GM12878 (cell line): ENCODE results near the gene DOHH. TPM values are rescaled to one million over a fixed set of nuclear protein-coding genes. Genes with fewer than 3 reads are reported as not detected.

Experiments
- ATAC-seq: fragments of 200-7000 bp; cut with Tn5 transposase; 3 replicates; pipeline ENCODE4 v1.9.1; 2020; ENCODE audit warnings: mild to moderate bottlenecking, moderate library complexity
- BruUV-seq: library from RNA; stranded (reverse); fragments of 400-500 nt; replicated peaks from 2 replicates; lab custom pipeline; 2021; lab: Mats Ljungman, UMichigan
- CTCF ChIA-PET: fragments of 300-600 bp; sonication (Branson Sonifier 250); formaldehyde crosslinking; extraction: SDS; loops from one replicate; lab custom pipeline; 2021; ENCODE audit warnings: inconsistent platforms; lab: Yijun Ruan, JAX
- POLR2A ChIA-PET: fragments of 350-600 bp; formaldehyde crosslinking; extraction: SDS; loops from one replicate; lab custom pipeline; 2021; ENCODE audit warnings: inconsistent platforms; lab: Charles Lee
- RAD21 ChIA-PET: fragments of 300-600 bp; sonication (Branson Sonifier 250); formaldehyde crosslinking; loops from one replicate; lab custom pipeline; 2023; ENCODE audit warnings: antibody characterized with exemption; ENCODE audit not compliant: unreplicated experiment; lab: Charles Lee
- SMC1A ChIA-PET: fragments of 300-600 bp; sonication (Branson Sonifier 250); formaldehyde crosslinking; loops from one replicate; lab custom pipeline; 2023; ENCODE audit not compliant: unreplicated experiment, uncharacterized antibody; lab: Charles Lee
- DNase-seq: peaks from one replicate; pipeline ENCODE4 v3.0.0-alpha.2; 2011; ENCODE audit warnings: low read depth, low spot score
- FAIRE-seq: peaks from 3 replicates; lab custom pipeline; 2011; peaks lifted over from hg19 to GRCh38; lab: Jason Lieb, UNC
- H2AFZ ChIP-seq: 2 replicates; pipeline ENCODE4 v1.6.0; 2011; ENCODE audit warnings: low read depth, low read length, control low read depth; ENCODE audit not compliant: control insufficient read depth
- H3K27ac ChIP-seq: 2 replicates; pipeline ENCODE4 v1.5.1; 2011; ENCODE audit warnings: control low read depth; ENCODE audit not compliant: control insufficient read depth, insufficient read depth
- H3K27me3 ChIP-seq, 2 experiments: replicated peaks in 1 of 2; 2 replicates each; pipeline versions ENCODE4 v1.6.0 to v1.6.1; 2011; ENCODE audit warnings: low read length in 1 of 2; ENCODE audit not compliant: control insufficient read depth in 2 of 2, insufficient read depth in 2 of 2
- H3K36me3 ChIP-seq, 2 experiments: 2 replicates each; pipeline ENCODE4 v1.5.1; 2011; ENCODE audit warnings: low read length in 1 of 2; ENCODE audit not compliant: control insufficient read depth in 2 of 2, insufficient read depth in 2 of 2
- H3K4me1 ChIP-seq: 2 replicates; pipeline ENCODE4 v1.6.1; 2011; ENCODE audit warnings: mild to moderate bottlenecking, low read length, moderate library complexity, mixed read lengths; ENCODE audit not compliant: control insufficient read depth, insufficient read depth
- H3K4me2 ChIP-seq: 2 replicates; pipeline ENCODE4 v1.6.0; 2011; ENCODE audit warnings: control low read depth; ENCODE audit not compliant: control insufficient read depth, insufficient read depth
- H3K4me3 ChIP-seq: fragments of 200-600 bp; sonication (generic); 2 replicates; pipeline ENCODE4 v1.5.1; 2016
- H3K79me2 ChIP-seq: 2 replicates; pipeline ENCODE4 v1.6.0; 2011; ENCODE audit warnings: low read length; ENCODE audit not compliant: control insufficient read depth, insufficient read depth
- H3K9ac ChIP-seq: 2 replicates; pipeline ENCODE4 v1.8.0; 2011; ENCODE audit warnings: low read length, control low read depth, mixed read lengths; ENCODE audit not compliant: control insufficient read depth, insufficient read depth
- H3K9me3 ChIP-seq: replicated peaks from 3 replicates; pipeline ENCODE4 v1.5.1; 2011; ENCODE audit warnings: mild to moderate bottlenecking, low read length; ENCODE audit not compliant: control insufficient read depth, insufficient read depth
- H4K20me1 ChIP-seq: 2 replicates; pipeline ENCODE4 v1.6.0; 2011; ENCODE audit not compliant: control insufficient read depth, insufficient read depth
- FOS ChIP-seq: IDR thresholded peaks from 3 replicates; pipeline ENCODE4 v1.6.1; 2011; ENCODE audit warnings: borderline replicate concordance; ENCODE audit not compliant: insufficient read length; ENCODE audit errors: extremely low read depth
- FOXK2 ChIP-seq: fragments of 450-650 bp; IDR thresholded peaks from 2 replicates; pipeline ENCODE4 v1.6.1; 2017; ENCODE audit warnings: mild to moderate bottlenecking, moderate library complexity
- MYB ChIP-seq: fragments of 150-350 bp; IDR thresholded peaks from 2 replicates; pipeline ENCODE4 v1.6.1; 2014; ENCODE audit warnings: mild to moderate bottlenecking, low read depth, low read length, borderline replicate concordance
- NFIC ChIP-seq: IDR thresholded peaks from 2 replicates; pipeline ENCODE4 v1.6.1; 2012; ENCODE audit warnings: low read depth, mild to moderate bottlenecking, inconsistent platforms, low read length, moderate library complexity
- NFYB ChIP-seq: IDR thresholded peaks from 2 replicates; pipeline ENCODE4 v1.6.1; 2011; ENCODE audit warnings: low read depth, mild to moderate bottlenecking, low read length, improper control_type of control experiment, moderate library complexity; ENCODE audit not compliant: insufficient read depth
- NR2F1 ChIP-seq: fragments of 450-650 bp; conservative IDR thresholded peaks from 2 replicates; pipeline ENCODE4 v1.6.1; 2017; ENCODE audit warnings: mild to moderate bottlenecking
- POU2F2 ChIP-seq: IDR thresholded peaks from 3 replicates; pipeline ENCODE4 v1.6.1; 2011; ENCODE audit warnings: low read depth, mild to moderate bottlenecking, low read length, borderline replicate concordance
- RAD21 ChIP-seq: IDR thresholded peaks from 2 replicates; pipeline ENCODE4 v1.6.1; 2011; ENCODE audit warnings: mild to moderate bottlenecking, low read depth, low read length, moderate library complexity; ENCODE audit not compliant: insufficient read depth
- RBBP5 ChIP-seq: fragments of 200-600 bp; sonication (generic); conservative IDR thresholded peaks from 2 replicates; pipeline ENCODE4 v1.6.1; 2016
- SMARCA5 ChIP-seq: fragments of 450-650 bp; IDR thresholded peaks from 2 replicates; pipeline ENCODE4 v1.6.1; 2017; ENCODE audit warnings: mild to moderate bottlenecking
- SREBF1 ChIP-seq: IDR thresholded peaks from 2 replicates; pipeline ENCODE4 v1.6.1; 2012; ENCODE audit warnings: mild to moderate bottlenecking, low read length
- ZSCAN29 ChIP-seq: fragments of 450-650 bp; IDR thresholded peaks from 2 replicates; pipeline ENCODE4 v1.6.1; 2017; ENCODE audit warnings: mild to moderate bottlenecking, moderate library complexity
- WGBS: methylation state at CpG from one replicate; pipeline ENCODE4 v1.1.6; 2016; ENCODE audit warnings: low lambda C conversion rate; ENCODE audit not compliant: insufficient replicate concordance, insufficient coverage; ENCODE audit errors: missing lambda C conversion rate; 5-methylcytosine and 5-hydroxymethylcytosine counted together
- in situ Hi-C: fragments of 300-500 bp; cut with MboI; formaldehyde crosslinking; loops from 9 replicates; pipeline ENCODE4 v1.14.3; 2018; ENCODE audit warnings: mixed read lengths
- intact Hi-C: fragments of 100-400 bp; cut with micrococcal nuclease; formaldehyde crosslinking; loops from one replicate; pipeline ENCODE4 v1.14.2; 2022; ENCODE audit not compliant: unreplicated experiment
- polyA plus RNA-seq, 11 experiments: library from polyadenylated mRNA; depleted of rRNA in 4 of 11; unstranded in 6 of 11; stranded (reverse) in 5 of 11; fragments of >200 nt; fragmentation: Nextera tagmentation in 4 of 11; fragmentation: Illumina TruSeq in 1 of 11; extraction: Ambion mirVana in 4 of 11; extraction: Trizol in 1 of 11; gene quantifications; 1 replicate in 1 of 11; 2 replicates in 10 of 11; pipeline versions ENCODE4 v1.2.1 to v1.2.3, GENCODE V29; 2011 to 2016; ENCODE audit warnings: inconsistent platforms in 2 of 11, missing spikeins in 2 of 11, low read depth in 1 of 11
- total RNA-seq, 4 experiments: library from RNA; depleted of rRNA in 3 of 4; stranded (reverse); fragments of >200 nt in 3 of 4; fragmentation: Illumina TruSeq in 1 of 4; extraction: Trizol in 1 of 4; gene quantifications; 2 replicates each; pipeline versions ENCODE4 v1.2.1 to v1.2.3, GENCODE V29; 2013 to 2021
- TF ChIP-seq, protein P1 (sequence below): fragments of 150-350 bp; IDR thresholded peaks from 2 replicates; pipeline ENCODE4 v1.6.1; 2014; ENCODE audit warnings: mild to moderate bottlenecking, low read depth, low read length
- TF ChIP-seq, protein P2 (sequence below): fragments of 450-650 bp; IDR thresholded peaks from 2 replicates; pipeline ENCODE4 v1.6.1; 2016; ENCODE audit warnings: mild to moderate bottlenecking, moderate library complexity, borderline replicate concordance
- TF ChIP-seq, protein P3 (sequence below): fragments of 450-650 bp; IDR thresholded peaks from 2 replicates; pipeline ENCODE4 v1.6.1; 2016; ENCODE audit warnings: mild to moderate bottlenecking
- TF ChIP-seq, protein P4 (sequence below): fragments of 150-350 bp; IDR thresholded peaks from 2 replicates; pipeline ENCODE4 v1.6.1; 2016; ENCODE audit warnings: low read depth, low read length

DOHH gene
- total and polyA plus RNA-seq, 10 of the 15 experiments (the other 5 are each of a cell fraction or from before 2014, with no cell fraction given) = 0.11 to 28.6 (median 11.7) TPM

DNA sequence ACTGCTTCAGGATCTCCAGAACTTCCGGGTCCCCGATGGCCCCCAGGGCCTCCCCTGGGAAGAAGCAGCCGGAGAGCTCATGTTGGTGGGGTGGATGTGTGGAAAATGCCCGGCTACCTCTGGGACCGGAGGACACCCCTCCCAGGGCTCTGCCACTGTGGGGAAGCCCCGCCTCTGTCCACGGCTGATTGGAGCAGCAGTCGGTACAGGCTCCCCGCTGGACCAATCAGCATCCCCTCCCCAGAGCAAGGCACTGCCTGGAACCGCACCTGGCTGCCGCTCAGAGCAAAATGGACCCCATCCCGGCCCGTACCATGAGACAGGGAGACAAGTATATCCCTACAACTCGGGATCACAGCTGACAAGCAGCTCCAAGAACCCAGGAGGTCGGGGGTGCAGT is 6.4 kb downstream of the DOHH start:
- FAIRE-seq (no peak), DNase-seq (no peak), ATAC-seq (peak; percentile 70)
- no TSS peak for BruUV-seq
- H3K27me3 ChIP-seq = no peaks in the 10 kb centered on the region
- RAD21 ChIA-PET = no interaction called here
- H3K9me3 ChIP-seq = no peaks in the 10 kb centered on the region; the same call in 2 of the 3 replicates
- POLR2A ChIA-PET = no interaction called here
- intact Hi-C loops (no loop called here), in situ Hi-C loops (no loop called here)
- CTCF ChIA-PET = interaction anchor here (0.8 kb wide), 1 partner anchor 189 kb away, joined by 3 read pairs; no protein-coding TSS in a partner anchor
- peaks cover 3% of the 10 kb centered on the region for H3K79me2 ChIP-seq
- H3K4me1 ChIP-seq = no peaks in the 10 kb centered on the region
- no peak overlapping the region for H2AFZ ChIP-seq
- 91% methylated on average over 15 of the region's 15 CpGs for WGBS
- H3K4me3 ChIP-seq = no peak overlapping the region
- H3K4me2 ChIP-seq = no peak overlapping the region
- no peak overlapping the region for H3K9ac ChIP-seq
- no peaks in the 10 kb centered on the region for H4K20me1 ChIP-seq
- no peak overlapping the region for H3K27ac ChIP-seq
- SMC1A ChIA-PET = no interaction called here
- H3K36me3 ChIP-seq = peaks cover 6 to 19% of the 10 kb centered on the region in 2 experiments
- no peak for TF ChIP-seq RBBP5
- TF ChIP-seq NR2F1 = no peak
- TF ChIP-seq, protein P1, sequence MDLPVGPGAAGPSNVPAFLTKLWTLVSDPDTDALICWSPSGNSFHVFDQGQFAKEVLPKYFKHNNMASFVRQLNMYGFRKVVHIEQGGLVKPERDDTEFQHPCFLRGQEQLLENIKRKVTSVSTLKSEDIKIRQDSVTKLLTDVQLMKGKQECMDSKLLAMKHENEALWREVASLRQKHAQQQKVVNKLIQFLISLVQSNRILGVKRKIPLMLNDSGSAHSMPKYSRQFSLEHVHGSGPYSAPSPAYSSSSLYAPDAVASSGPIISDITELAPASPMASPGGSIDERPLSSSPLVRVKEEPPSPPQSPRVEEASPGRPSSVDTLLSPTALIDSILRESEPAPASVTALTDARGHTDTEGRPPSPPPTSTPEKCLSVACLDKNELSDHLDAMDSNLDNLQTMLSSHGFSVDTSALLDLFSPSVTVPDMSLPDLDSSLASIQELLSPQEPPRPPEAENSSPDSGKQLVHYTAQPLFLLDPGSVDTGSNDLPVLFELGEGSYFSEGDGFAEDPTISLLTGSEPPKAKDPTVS = no peak
- TF ChIP-seq, protein P2, sequence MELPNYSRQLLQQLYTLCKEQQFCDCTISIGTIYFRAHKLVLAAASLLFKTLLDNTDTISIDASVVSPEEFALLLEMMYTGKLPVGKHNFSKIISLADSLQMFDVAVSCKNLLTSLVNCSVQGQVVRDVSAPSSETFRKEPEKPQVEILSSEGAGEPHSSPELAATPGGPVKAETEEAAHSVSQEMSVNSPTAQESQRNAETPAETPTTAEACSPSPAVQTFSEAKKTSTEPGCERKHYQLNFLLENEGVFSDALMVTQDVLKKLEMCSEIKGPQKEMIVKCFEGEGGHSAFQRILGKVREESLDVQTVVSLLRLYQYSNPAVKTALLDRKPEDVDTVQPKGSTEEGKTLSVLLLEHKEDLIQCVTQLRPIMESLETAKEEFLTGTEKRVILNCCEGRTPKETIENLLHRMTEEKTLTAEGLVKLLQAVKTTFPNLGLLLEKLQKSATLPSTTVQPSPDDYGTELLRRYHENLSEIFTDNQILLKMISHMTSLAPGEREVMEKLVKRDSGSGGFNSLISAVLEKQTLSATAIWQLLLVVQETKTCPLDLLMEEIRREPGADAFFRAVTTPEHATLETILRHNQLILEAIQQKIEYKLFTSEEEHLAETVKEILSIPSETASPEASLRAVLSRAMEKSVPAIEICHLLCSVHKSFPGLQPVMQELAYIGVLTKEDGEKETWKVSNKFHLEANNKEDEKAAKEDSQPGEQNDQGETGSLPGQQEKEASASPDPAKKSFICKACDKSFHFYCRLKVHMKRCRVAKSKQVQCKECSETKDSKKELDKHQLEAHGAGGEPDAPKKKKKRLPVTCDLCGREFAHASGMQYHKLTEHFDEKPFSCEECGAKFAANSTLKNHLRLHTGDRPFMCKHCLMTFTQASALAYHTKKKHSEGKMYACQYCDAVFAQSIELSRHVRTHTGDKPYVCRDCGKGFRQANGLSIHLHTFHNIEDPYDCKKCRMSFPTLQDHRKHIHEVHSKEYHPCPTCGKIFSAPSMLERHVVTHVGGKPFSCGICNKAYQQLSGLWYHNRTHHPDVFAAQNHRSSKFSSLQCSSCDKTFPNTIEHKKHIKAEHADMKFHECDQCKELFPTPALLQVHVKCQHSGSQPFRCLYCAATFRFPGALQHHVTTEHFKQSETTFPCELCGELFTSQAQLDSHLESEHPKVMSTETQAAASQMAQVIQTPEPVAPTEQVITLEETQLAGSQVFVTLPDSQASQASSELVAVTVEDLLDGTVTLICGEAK = no peak
- no peak for TF ChIP-seq NFIC
- TF ChIP-seq SREBF1 = no peak
- TF ChIP-seq SMARCA5 = no peak
- no peak for TF ChIP-seq FOXK2
- peak; percentile 51; the same call in 1 of the 2 replicates for TF ChIP-seq NFYB
- TF ChIP-seq, protein P3, sequence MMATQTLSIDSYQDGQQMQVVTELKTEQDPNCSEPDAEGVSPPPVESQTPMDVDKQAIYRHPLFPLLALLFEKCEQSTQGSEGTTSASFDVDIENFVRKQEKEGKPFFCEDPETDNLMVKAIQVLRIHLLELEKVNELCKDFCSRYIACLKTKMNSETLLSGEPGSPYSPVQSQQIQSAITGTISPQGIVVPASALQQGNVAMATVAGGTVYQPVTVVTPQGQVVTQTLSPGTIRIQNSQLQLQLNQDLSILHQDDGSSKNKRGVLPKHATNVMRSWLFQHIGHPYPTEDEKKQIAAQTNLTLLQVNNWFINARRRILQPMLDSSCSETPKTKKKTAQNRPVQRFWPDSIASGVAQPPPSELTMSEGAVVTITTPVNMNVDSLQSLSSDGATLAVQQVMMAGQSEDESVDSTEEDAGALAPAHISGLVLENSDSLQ = peak; percentile 93
- TF ChIP-seq, protein P4, sequence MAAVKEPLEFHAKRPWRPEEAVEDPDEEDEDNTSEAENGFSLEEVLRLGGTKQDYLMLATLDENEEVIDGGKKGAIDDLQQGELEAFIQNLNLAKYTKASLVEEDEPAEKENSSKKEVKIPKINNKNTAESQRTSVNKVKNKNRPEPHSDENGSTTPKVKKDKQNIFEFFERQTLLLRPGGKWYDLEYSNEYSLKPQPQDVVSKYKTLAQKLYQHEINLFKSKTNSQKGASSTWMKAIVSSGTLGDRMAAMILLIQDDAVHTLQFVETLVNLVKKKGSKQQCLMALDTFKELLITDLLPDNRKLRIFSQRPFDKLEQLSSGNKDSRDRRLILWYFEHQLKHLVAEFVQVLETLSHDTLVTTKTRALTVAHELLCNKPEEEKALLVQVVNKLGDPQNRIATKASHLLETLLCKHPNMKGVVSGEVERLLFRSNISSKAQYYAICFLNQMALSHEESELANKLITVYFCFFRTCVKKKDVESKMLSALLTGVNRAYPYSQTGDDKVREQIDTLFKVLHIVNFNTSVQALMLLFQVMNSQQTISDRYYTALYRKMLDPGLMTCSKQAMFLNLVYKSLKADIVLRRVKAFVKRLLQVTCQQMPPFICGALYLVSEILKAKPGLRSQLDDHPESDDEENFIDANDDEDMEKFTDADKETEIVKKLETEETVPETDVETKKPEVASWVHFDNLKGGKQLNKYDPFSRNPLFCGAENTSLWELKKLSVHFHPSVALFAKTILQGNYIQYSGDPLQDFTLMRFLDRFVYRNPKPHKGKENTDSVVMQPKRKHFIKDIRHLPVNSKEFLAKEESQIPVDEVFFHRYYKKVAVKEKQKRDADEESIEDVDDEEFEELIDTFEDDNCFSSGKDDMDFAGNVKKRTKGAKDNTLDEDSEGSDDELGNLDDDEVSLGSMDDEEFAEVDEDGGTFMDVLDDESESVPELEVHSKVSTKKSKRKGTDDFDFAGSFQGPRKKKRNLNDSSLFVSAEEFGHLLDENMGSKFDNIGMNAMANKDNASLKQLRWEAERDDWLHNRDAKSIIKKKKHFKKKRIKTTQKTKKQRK = no peak
- TF ChIP-seq RAD21 = no peak
- no peak for TF ChIP-seq ZSCAN29
- no peak for TF ChIP-seq MYB
- no peak for TF ChIP-seq FOS
- TF ChIP-seq POU2F2 = no peak
